ENCODE measurements around the gene POLR2J.
A peak's percentile ranks its signal among the peaks of the same experiment; 100 is the strongest.

POLR2J gene

GRCh38 chr7:102431617-102432298 is 47.0 kb downstream of the POLR2J start:
- TF ChIP-seq MAX (IDR thresholded peaks at IDR 0.05; ENCODE audit: low read depth, low read length) (peak; percentile 25; the same call in 1 of the 2 replicates), MYC (IDR thresholded peaks at IDR 0.05; ENCODE audit: low read depth, low read length) (0 out of 2 replicates have a peak, but pooled peaks have one; percentile 4), POLR2A (IDR thresholded peaks at IDR 0.05; ENCODE audit: extremely low read depth, insufficient read length) (no peak), CTCF (IDR thresholded peaks at IDR 0.05; ENCODE audit: low read depth, low read length) (no peak)
- DNase-seq (ENCODE audit: low read depth): peak; percentile 75
- H3K4me3 ChIP-seq (ENCODE audit: low read depth, low read length): no peak overlapping the region

- no peak for DNase-seq (ENCODE audit: low read depth)
- TF ChIP-seq POLR2A (IDR thresholded peaks at IDR 0.05; ENCODE audit: extremely low read depth, insufficient read length) (no peak), MAX (IDR thresholded peaks at IDR 0.05; ENCODE audit: low read depth, low read length) (no peak), MYC (IDR thresholded peaks at IDR 0.05; ENCODE audit: low read depth, low read length) (no peak), CTCF (IDR thresholded peaks at IDR 0.05; ENCODE audit: low read depth, low read length) (no peak)
Measured at GRCh38 chr7:102429141-102429899, 49.4 kb downstream of the POLR2J start.

GRCh38 chr7:102427019-102427405 is 51.7 kb downstream of the POLR2J start:
- no peak overlapping the region for H3K4me3 ChIP-seq (ENCODE audit: low read depth, low read length)
- DNase-seq (ENCODE audit: low read depth): no peak
- TF ChIP-seq CTCF (IDR thresholded peaks at IDR 0.05; ENCODE audit: low read depth, low read length): no peak
- TF ChIP-seq MYC (IDR thresholded peaks at IDR 0.05; ENCODE audit: low read depth, low read length): no peak
- no peak for TF ChIP-seq MAX (IDR thresholded peaks at IDR 0.05; ENCODE audit: low read depth, low read length)
- TF ChIP-seq POLR2A (IDR thresholded peaks at IDR 0.05; ENCODE audit: extremely low read depth, insufficient read length): no peak

More at GRCh38 chr7:102429141-102429899, 49.4 kb downstream of the POLR2J start:
- no peak overlapping the region for H3K4me3 ChIP-seq (ENCODE audit: low read depth, low read length)

- no peak overlapping the region for H3K4me3 ChIP-seq (ENCODE audit: low read depth, low read length)
- no peak for DNase-seq (ENCODE audit: low read depth)
- TF ChIP-seq POLR2A (IDR thresholded peaks at IDR 0.05; ENCODE audit: extremely low read depth, insufficient read length): no peak
- no peak for TF ChIP-seq MAX (IDR thresholded peaks at IDR 0.05; ENCODE audit: low read depth, low read length)
- no peak for TF ChIP-seq CTCF (IDR thresholded peaks at IDR 0.05; ENCODE audit: low read depth, low read length)
- no peak for TF ChIP-seq MYC (IDR thresholded peaks at IDR 0.05; ENCODE audit: low read depth, low read length)
Measured at GRCh38 chr7:102426268-102427018, 52.3 kb downstream of the POLR2J start.

- DNase-seq (ENCODE audit: low read depth): no peak
- TF ChIP-seq POLR2A (IDR thresholded peaks at IDR 0.05; ENCODE audit: extremely low read depth, insufficient read length) (no peak), MYC (IDR thresholded peaks at IDR 0.05; ENCODE audit: low read depth, low read length) (no peak), MAX (IDR thresholded peaks at IDR 0.05; ENCODE audit: low read depth, low read length) (no peak), CTCF (IDR thresholded peaks at IDR 0.05; ENCODE audit: low read depth, low read length) (no peak)
- H3K4me3 ChIP-seq (ENCODE audit: low read depth, low read length): no peak overlapping the region
Measured at GRCh38 chr7:102425639-102426267, 53.0 kb downstream of the POLR2J start.

Measured in NB4 (cell line).